ENCODE data around the gene JOSD1. TPM values are rescaled to one million over a fixed set of nuclear protein-coding genes. Genes with fewer than 3 reads are reported as not detected.

JOSD1 gene
- total and polyA plus RNA-seq, 2 of the 4 experiments (the other 2 are of a cell fraction) = 30.2 to 35.8 TPM

DNA sequence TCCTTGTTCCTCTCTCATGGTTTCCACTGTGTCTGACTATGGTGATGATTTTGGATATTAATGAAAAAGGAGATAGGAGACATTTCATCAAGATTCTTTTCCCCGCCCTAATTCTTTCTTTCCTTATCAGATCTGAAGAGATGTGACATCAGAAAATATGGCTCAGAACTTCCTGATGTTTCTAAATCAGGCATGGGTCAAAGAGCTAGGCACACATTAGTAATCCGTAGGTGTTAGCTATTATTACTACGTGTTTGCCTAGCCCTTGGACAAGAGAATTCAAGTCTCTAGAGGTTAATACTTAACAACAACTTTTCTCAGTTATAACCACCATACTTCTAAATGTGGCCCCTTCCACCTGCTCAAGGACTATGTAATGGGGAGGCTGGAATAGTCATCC is 5.8 kb downstream of the JOSD1 start:
- H4K5ac ChIP-seq (ENCODE audit: low read depth, low read length) = no peak overlapping the region
- no peak overlapping the region for H3K27ac ChIP-seq (ENCODE audit: insufficient read depth, low read length)
- no peak overlapping the region for H3K56ac ChIP-seq (ENCODE audit: extremely low read depth, insufficient read depth, low read length)
- H3K27me3 ChIP-seq (ENCODE audit: control insufficient read depth, insufficient read depth, low read length) = no peaks in the 10 kb centered on the region
- H2BK120ac ChIP-seq (ENCODE audit: low read depth, low read length) = no peak overlapping the region
- no peak overlapping the region for H2BK20ac ChIP-seq (ENCODE audit: low read depth, low read length)
- H4K91ac ChIP-seq (ENCODE audit: insufficient read depth, low read depth, low read length) = no peak overlapping the region
- no peak overlapping the region for H3K23ac ChIP-seq (ENCODE audit: low read depth, low read length)
- intact Hi-C loops (cut with micrococcal nuclease) = no loop called here
- no peak overlapping the region for H3K9ac ChIP-seq (ENCODE audit: low read depth, low read length)
- no peak overlapping the region for H2BK5ac ChIP-seq (ENCODE audit: low read depth, low read length, poor library complexity, severe bottlenecking)
- no peak overlapping the region for H2AK9ac ChIP-seq (replicated peaks; ENCODE audit: low read depth, low read length, poor library complexity)
- H4K20me1 ChIP-seq (ENCODE audit: insufficient read depth, low read length) = peaks cover 21% of the 10 kb centered on the region
- no peak overlapping the region for H3K14ac ChIP-seq (replicated peaks; ENCODE audit: low read depth, low read length)
- peaks cover 8% of the 10 kb centered on the region for H3K4me1 ChIP-seq (ENCODE audit: control insufficient read depth, insufficient read depth, low read length)
- DNase-seq (no peak), ATAC-seq (ENCODE audit: low read depth) (no peak)
- WGBS, 2 experiments (ENCODE audit: extremely low coverage in 2 of 2, insufficient read length in 1 of 2) = no CpG with 5 or more reads among the region's 3 CpGs
- TF ChIP-seq MAZ (IDR thresholded peaks at IDR 0.05; ENCODE audit: borderline replicate concordance, low read depth, low read length) = no peak
- H4K8ac ChIP-seq (ENCODE audit: low read depth in 2 of 2, low read length in 2 of 2) = no peak overlapping the region
- no peak overlapping the region for H3K4me2 ChIP-seq (ENCODE audit: low read depth, low read length)
- no peaks in the 10 kb centered on the region for H3K9me3 ChIP-seq (ENCODE audit: control insufficient read depth, insufficient read depth, low read length)
- H3K4ac ChIP-seq (ENCODE audit: low read depth, low read length) = no peak overlapping the region
- dilution Hi-C loops (cut with HindIII; ENCODE audit: low sequenced_read_pairs, unreplicated experiment) = no loop called here
- ChIA-PET CTCF (no interaction called here), POLR2A (ENCODE audit: unreplicated experiment) (no interaction called here)
- H3K79me1 ChIP-seq (ENCODE audit: low read depth in 1 of 2, low read length in 2 of 2) = peaks cover 32 to 80% of the 10 kb centered on the region in 2 experiments
- no peak overlapping the region for H2AK5ac ChIP-seq (ENCODE audit: low read depth, low read length)
- BruUV-seq (replicated peaks) = no TSS peak
- no peak overlapping the region for H3K4me3 ChIP-seq (ENCODE audit: insufficient read depth, low read depth, low read length)
- peaks cover 15% of the 10 kb centered on the region for H3K9me1 ChIP-seq (ENCODE audit: insufficient read depth, low read length)
- peaks cover 17% of the 10 kb centered on the region for H3K36me3 ChIP-seq (ENCODE audit: control insufficient read depth, insufficient read depth, low read length)
- H3K18ac ChIP-seq (ENCODE audit: low read depth, low read length) = no peak overlapping the region
- H2BK15ac ChIP-seq (ENCODE audit: low read depth, low read length) = no peak overlapping the region
- no peak overlapping the region for H2AFZ ChIP-seq (replicated peaks; ENCODE audit: low read length, poor library complexity)
- in situ Hi-C loops (cut with MboI; ENCODE audit: low sequenced_read_pairs) = no loop called here

Data from IMR-90 (cell line).